ENCODE results near the gene SMOC2.

SMOC2 gene

DNA sequence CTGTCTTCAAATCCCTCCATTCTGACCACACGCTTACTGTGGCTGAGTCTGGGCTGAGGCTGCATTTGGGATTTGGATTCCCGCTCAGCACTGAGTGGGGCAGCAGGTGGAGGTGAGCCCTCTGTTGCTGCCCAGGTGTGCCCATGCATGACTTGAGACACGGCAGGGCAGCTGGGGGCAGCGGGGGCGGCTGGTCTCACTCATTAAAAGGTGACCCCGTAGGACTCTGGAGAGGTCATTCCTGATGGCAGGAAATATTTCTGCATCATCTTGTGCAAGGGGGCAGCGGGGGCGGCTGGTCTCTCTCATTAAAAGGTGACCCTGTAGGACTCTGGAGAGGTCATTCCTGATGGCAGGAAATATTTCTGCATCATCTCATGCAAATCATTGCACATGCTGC is 49.8 kb downstream of the SMOC2 start (continued):
- TF ChIP-seq ZNF175 (tag by site-specific recombination; IDR thresholded peaks at IDR 0.05): no peak
- no peak for TF ChIP-seq ZNF169 (tag by site-specific recombination; IDR thresholded peaks at IDR 0.05)
- TF ChIP-seq ZNF214 (tag by site-specific recombination; IDR thresholded peaks at IDR 0.05; ENCODE audit: borderline replicate concordance): no peak
- TF ChIP-seq ZNF791 (tag by site-specific recombination; IDR thresholded peaks at IDR 0.05): no peak
- TF ChIP-seq ZNF610 (tag by site-specific recombination; IDR thresholded peaks at IDR 0.05; ENCODE audit: borderline replicate concordance): no peak
- TF ChIP-seq, protein P1, sequence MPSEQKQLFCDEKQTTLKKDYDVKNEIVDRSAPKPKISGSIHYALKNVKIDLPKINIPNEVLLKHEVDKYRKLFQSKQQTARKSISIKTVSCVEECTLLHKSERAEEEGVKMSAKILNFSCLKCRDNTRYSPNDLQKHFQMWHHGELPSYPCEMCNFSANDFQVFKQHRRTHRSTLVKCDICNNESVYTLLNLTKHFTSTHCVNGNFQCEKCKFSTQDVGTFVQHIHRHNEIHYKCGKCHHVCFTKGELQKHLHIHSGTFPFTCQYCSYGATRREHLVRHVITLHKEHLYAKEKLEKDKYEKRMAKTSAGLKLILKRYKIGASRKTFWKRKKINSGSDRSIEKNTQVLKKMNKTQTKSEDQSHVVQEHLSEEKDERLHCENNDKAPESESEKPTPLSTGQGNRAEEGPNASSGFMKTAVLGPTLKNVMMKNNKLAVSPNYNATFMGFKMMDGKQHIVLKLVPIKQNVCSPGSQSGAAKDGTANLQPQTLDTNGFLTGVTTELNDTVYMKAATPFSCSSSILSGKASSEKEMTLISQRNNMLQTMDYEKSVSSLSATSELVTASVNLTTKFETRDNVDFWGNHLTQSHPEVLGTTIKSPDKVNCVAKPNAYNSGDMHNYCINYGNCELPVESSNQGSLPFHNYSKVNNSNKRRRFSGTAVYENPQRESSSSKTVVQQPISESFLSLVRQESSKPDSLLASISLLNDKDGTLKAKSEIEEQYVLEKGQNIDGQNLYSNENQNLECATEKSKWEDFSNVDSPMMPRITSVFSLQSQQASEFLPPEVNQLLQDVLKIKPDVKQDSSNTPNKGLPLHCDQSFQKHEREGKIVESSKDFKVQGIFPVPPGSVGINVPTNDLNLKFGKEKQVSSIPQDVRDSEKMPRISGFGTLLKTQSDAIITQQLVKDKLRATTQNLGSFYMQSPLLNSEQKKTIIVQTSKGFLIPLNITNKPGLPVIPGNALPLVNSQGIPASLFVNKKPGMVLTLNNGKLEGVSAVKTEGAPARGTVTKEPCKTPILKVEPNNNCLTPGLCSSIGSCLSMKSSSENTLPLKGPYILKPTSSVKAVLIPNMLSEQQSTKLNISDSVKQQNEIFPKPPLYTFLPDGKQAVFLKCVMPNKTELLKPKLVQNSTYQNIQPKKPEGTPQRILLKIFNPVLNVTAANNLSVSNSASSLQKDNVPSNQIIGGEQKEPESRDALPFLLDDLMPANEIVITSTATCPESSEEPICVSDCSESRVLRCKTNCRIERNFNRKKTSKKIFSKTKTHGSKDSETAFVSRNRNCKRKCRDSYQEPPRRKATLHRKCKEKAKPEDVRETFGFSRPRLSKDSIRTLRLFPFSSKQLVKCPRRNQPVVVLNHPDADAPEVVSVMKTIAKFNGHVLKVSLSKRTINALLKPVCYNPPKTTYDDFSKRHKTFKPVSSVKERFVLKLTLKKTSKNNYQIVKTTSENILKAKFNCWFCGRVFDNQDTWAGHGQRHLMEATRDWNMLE (tag by site-specific recombination; conservative IDR thresholded peaks at IDR 0.05; ENCODE audit: low read depth): no peak
- TF ChIP-seq, protein P2, sequence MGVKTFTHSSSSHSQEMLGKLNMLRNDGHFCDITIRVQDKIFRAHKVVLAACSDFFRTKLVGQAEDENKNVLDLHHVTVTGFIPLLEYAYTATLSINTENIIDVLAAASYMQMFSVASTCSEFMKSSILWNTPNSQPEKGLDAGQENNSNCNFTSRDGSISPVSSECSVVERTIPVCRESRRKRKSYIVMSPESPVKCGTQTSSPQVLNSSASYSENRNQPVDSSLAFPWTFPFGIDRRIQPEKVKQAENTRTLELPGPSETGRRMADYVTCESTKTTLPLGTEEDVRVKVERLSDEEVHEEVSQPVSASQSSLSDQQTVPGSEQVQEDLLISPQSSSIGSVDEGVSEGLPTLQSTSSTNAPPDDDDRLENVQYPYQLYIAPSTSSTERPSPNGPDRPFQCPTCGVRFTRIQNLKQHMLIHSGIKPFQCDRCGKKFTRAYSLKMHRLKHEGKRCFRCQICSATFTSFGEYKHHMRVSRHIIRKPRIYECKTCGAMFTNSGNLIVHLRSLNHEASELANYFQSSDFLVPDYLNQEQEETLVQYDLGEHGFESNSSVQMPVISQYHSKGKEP (tag by site-specific recombination; IDR thresholded peaks at IDR 0.05): no peak
- TF ChIP-seq, protein P3, sequence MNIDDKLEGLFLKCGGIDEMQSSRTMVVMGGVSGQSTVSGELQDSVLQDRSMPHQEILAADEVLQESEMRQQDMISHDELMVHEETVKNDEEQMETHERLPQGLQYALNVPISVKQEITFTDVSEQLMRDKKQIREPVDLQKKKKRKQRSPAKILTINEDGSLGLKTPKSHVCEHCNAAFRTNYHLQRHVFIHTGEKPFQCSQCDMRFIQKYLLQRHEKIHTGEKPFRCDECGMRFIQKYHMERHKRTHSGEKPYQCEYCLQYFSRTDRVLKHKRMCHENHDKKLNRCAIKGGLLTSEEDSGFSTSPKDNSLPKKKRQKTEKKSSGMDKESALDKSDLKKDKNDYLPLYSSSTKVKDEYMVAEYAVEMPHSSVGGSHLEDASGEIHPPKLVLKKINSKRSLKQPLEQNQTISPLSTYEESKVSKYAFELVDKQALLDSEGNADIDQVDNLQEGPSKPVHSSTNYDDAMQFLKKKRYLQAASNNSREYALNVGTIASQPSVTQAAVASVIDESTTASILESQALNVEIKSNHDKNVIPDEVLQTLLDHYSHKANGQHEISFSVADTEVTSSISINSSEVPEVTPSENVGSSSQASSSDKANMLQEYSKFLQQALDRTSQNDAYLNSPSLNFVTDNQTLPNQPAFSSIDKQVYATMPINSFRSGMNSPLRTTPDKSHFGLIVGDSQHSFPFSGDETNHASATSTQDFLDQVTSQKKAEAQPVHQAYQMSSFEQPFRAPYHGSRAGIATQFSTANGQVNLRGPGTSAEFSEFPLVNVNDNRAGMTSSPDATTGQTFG (tag by site-specific recombination; IDR thresholded peaks at IDR 0.05; ENCODE audit: borderline replicate concordance): no peak
- TF ChIP-seq ZNF626 (tag by site-specific recombination; IDR thresholded peaks at IDR 0.05): no peak

DNA sequence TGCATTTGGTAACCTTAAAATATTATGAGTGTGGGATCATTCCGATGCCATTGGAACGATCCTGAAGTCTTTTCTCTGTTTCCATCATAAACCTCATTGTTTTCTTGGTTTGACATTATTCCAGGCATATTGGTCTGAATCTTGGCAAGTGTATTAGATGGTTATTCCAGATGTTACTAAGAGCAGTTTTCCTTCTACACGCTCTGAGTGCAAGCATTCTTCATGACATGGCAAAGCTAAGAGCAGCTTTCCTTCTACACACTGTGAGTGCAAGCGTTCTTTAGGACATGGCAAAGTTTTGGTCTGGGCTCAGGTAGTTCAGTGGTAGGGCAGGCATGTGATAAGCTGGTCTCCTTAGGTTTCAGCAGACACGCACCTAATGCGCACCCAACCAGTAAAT is 53.0 kb downstream of the SMOC2 start:
- no peaks in the 10 kb centered on the region for H3K4me1 ChIP-seq (ENCODE audit: control insufficient read depth, insufficient read depth, low read length)
- H3K9me3 ChIP-seq (ENCODE audit: control insufficient read depth, insufficient read depth, low read depth, low read length): no peaks in the 10 kb centered on the region
- no peaks in the 10 kb centered on the region for H3K36me3 ChIP-seq (ENCODE audit: control insufficient read depth in 2 of 2, insufficient read depth in 1 of 2, low read length in 2 of 2)
- no peak overlapping the region for H3K4me3 ChIP-seq (ENCODE audit: low read depth, low read length)
- CTCF ChIA-PET: no interaction called here
- POLR2A ChIA-PET: no interaction called here
- no peak for TF ChIP-seq MEIS1 (CRISPR knock-in tag; IDR thresholded peaks at IDR 0.05; ENCODE audit: borderline replicate concordance)
- TF ChIP-seq FEZF1 (tag by site-specific recombination; IDR thresholded peaks at IDR 0.05): no peak
- no peak overlapping the region for H3K27ac ChIP-seq (ENCODE audit: extremely low read depth, low read depth, low read length)

DNA sequence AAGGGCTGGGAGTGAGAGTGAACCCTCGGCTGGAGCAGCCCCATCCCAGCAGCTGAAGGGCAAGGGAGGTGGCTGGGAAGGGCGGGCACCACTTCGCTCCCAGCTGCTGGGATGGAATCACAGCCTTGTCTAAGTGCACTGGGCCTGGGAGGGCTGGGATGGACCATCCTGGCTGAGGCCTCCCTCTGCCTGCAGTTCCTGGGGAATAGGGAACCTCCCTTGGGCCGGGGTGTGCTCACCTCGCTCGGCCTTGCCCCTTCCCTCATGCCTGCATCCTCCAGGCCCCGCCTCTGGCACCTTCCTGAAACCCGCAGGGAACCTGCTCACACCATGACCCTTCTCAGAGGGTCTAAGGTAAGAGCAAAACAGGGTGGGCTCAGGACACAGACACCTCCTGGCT is 53.7 kb downstream of the SMOC2 start:
- POLR2A ChIA-PET: no interaction called here
- Histone ChIP-seq H3K9me3 (ENCODE audit: control insufficient read depth, insufficient read depth, low read depth, low read length) (no peaks in the 10 kb centered on the region), H3K4me3 (ENCODE audit: low read depth, low read length) (no peak overlapping the region), H3K36me3 (ENCODE audit: control insufficient read depth in 2 of 2, insufficient read depth in 1 of 2, low read length in 2 of 2) (no peaks in the 10 kb centered on the region), H3K27ac (ENCODE audit: extremely low read depth, low read depth, low read length) (no peak overlapping the region), H3K4me1 (ENCODE audit: control insufficient read depth, insufficient read depth, low read length) (no peaks in the 10 kb centered on the region)
- CTCF ChIA-PET: no interaction called here
- no peak for TF ChIP-seq ZNF555 (tag by site-specific recombination; conservative IDR thresholded peaks at IDR 0.05)
- no peak for TF ChIP-seq ZNF19 (tag by site-specific recombination; IDR thresholded peaks at IDR 0.05; ENCODE audit: low read depth)
- no peak for TF ChIP-seq ZNF48 (tag by site-specific recombination; IDR thresholded peaks at IDR 0.05)
- no peak for TF ChIP-seq ZNF140 (tag by site-specific recombination; IDR thresholded peaks at IDR 0.05)
- no peak for TF ChIP-seq SCRT1 (tag by site-specific recombination; IDR thresholded peaks at IDR 0.05; ENCODE audit: borderline replicate concordance)
- no peak for TF ChIP-seq ZNF626 (tag by site-specific recombination; IDR thresholded peaks at IDR 0.05)
- TF ChIP-seq ZNF514 (tag by site-specific recombination; IDR thresholded peaks at IDR 0.05): no peak
- TF ChIP-seq, protein P4, sequence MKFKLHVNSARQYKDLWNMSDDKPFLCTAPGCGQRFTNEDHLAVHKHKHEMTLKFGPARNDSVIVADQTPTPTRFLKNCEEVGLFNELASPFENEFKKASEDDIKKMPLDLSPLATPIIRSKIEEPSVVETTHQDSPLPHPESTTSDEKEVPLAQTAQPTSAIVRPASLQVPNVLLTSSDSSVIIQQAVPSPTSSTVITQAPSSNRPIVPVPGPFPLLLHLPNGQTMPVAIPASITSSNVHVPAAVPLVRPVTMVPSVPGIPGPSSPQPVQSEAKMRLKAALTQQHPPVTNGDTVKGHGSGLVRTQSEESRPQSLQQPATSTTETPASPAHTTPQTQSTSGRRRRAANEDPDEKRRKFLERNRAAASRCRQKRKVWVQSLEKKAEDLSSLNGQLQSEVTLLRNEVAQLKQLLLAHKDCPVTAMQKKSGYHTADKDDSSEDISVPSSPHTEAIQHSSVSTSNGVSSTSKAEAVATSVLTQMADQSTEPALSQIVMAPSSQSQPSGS (tag by site-specific recombination; IDR thresholded peaks at IDR 0.05; ENCODE audit: low read depth): no peak
- TF ChIP-seq ZNF791 (tag by site-specific recombination; IDR thresholded peaks at IDR 0.05): no peak
- no peak for TF ChIP-seq YY2 (tag by site-specific recombination; IDR thresholded peaks at IDR 0.05)
- no peak for TF ChIP-seq BCL11A (tag by site-specific recombination; IDR thresholded peaks at IDR 0.05; ENCODE audit: low read depth)
- TF ChIP-seq, protein P5, sequence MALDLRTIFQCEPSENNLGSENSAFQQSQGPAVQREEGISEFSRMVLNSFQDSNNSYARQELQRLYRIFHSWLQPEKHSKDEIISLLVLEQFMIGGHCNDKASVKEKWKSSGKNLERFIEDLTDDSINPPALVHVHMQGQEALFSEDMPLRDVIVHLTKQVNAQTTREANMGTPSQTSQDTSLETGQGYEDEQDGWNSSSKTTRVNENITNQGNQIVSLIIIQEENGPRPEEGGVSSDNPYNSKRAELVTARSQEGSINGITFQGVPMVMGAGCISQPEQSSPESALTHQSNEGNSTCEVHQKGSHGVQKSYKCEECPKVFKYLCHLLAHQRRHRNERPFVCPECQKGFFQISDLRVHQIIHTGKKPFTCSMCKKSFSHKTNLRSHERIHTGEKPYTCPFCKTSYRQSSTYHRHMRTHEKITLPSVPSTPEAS (tag by site-specific recombination; IDR thresholded peaks at IDR 0.05): no peak
- TF ChIP-seq ZNF426 (tag by site-specific recombination; IDR thresholded peaks at IDR 0.05): no peak
- no peak for TF ChIP-seq SP2 (tag by site-specific recombination; IDR thresholded peaks at IDR 0.05)

Data from HEK293 (cell line).